Endothelial cell (in vitro differentiated cells): ENCODE results near the gene LZTR1. TPM values are rescaled to one million over a fixed set of nuclear protein-coding genes. Genes with fewer than 3 reads are reported as not detected.
"Not testable (repeated sequence)": the region's sequence is repeated elsewhere in the genome, so short reads cannot be mapped to it uniquely, and the experiment has no call there.

Experiments used
- DNase-seq: peaks from one replicate; pipeline ENCODE4 v3.0.0; 2021; ENCODE audit warnings: low spot score
- H3K27ac Mint-ChIP-seq: one replicate; pipeline ENCODE4 v1.8.0; 2021; ENCODE audit warnings: mixed read lengths, inconsistent platforms; ENCODE audit not compliant: unreplicated experiment
- H3K27me3 Mint-ChIP-seq: one replicate; pipeline ENCODE4 v1.8.0; 2021; ENCODE audit warnings: mild to moderate bottlenecking, moderate library complexity, mixed read lengths, inconsistent platforms; ENCODE audit not compliant: unreplicated experiment
- H3K36me3 Mint-ChIP-seq: one replicate; pipeline ENCODE4 v1.8.0; 2021; ENCODE audit warnings: mild to moderate bottlenecking, low read depth, mixed read lengths, inconsistent platforms; ENCODE audit not compliant: unreplicated experiment
- H3K4me1 Mint-ChIP-seq: one replicate; pipeline ENCODE4 v1.8.0; 2021; ENCODE audit warnings: mild to moderate bottlenecking, mixed read lengths, inconsistent platforms; ENCODE audit not compliant: unreplicated experiment
- H3K4me3 Mint-ChIP-seq: one replicate; pipeline ENCODE4 v1.8.0; 2021; ENCODE audit warnings: mild to moderate bottlenecking, mixed read lengths, inconsistent platforms; ENCODE audit not compliant: unreplicated experiment
- H3K9me3 Mint-ChIP-seq: one replicate; pipeline ENCODE4 v1.8.0; 2021; ENCODE audit warnings: mixed read lengths, inconsistent platforms; ENCODE audit not compliant: unreplicated experiment
- CTCF ChIP-seq: fragments of 200-600 bp; sonication (generic); IDR thresholded peaks from one replicate; pipeline ENCODE4 v1.5.0; 2021; ENCODE audit warnings: antibody characterized with exemption; ENCODE audit not compliant: unreplicated experiment
- total RNA-seq: library from RNA; stranded (reverse); fragmentation: NEBNext Ultra II Directional; extraction: Animal tissue kit (Norgen Biotek cat#: 25700); gene quantifications from one replicate; pipeline ENCODE4 v1.2.1, GENCODE V29; 2021; ENCODE audit not compliant: unreplicated experiment

LZTR1 gene
- total RNA-seq, 1 donor from 2014 or later = 113 TPM

GRCh38 chr22:20968281-20968977, 13.7 kb upstream of the LZTR1 start:
- DNase-seq = no peak
- Mint-ChIP-seq H3K36me3 (no peaks in the 10 kb centered on the region), H3K27me3 (peaks cover 18% of the 10 kb centered on the region), H3K27ac (no peak overlapping the region), H3K4me1 (peaks cover 5% of the 10 kb centered on the region), H3K4me3 (no peak overlapping the region), H3K9me3 (no peaks in the 10 kb centered on the region)
- TF ChIP-seq CTCF = no peak

DNA sequence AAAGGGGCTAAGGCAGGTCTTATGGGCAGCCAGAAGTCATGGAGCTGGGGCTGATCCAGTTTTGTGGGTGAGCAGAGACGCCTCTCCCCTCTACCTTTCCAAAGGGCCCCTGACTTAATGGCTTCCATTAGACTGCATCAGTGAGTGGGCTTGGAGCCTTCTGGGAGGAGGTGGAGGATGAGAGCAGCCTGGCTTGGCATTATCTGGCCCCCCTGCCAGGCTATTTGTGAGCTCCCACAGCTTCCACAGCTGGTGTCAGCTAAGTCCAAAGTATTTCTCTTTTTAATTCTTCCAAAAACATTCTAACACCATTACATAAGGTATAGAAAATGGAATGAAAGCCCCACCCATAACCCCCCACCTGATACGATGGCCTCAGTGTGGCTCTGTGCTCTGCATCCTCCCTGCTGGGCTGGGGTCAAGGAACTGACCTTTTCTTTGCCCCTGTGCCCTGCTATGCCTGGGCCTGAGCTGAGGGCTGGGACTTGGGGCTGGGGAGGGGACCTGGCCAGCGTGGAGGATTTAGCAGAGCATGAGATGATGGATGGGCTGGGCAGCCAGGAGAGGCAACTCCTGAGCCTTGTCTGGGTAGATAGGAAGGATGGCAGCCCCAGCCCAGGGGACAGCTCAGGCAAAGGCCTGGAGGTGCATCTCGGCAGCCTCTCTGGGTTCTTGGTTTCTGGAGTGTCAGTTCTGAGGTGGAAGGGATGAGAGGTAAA, 11.0 kb upstream of the LZTR1 start:
- H3K4me1 Mint-ChIP-seq = no peaks in the 10 kb centered on the region
- H3K4me3 Mint-ChIP-seq = no peak overlapping the region
- H3K27me3 Mint-ChIP-seq = peaks cover 14% of the 10 kb centered on the region
- no peak for DNase-seq
- H3K27ac Mint-ChIP-seq = no peak overlapping the region
- TF ChIP-seq CTCF = no peak
- no peaks in the 10 kb centered on the region for H3K9me3 Mint-ChIP-seq
- H3K36me3 Mint-ChIP-seq = no peaks in the 10 kb centered on the region

GRCh38 chr22:20972014-20972694, 9.9 kb upstream of the LZTR1 start:
- peaks cover 13% of the 10 kb centered on the region for H3K27me3 Mint-ChIP-seq
- not testable (repeated sequence) for DNase-seq, H3K36me3 Mint-ChIP-seq, H3K27ac Mint-ChIP-seq, H3K4me1 Mint-ChIP-seq, H3K9me3 Mint-ChIP-seq, H3K4me3 Mint-ChIP-seq

GRCh38 chr22:20972933-20973577, 9.0 kb upstream of the LZTR1 start:
- Mint-ChIP-seq H3K4me1 (no peaks in the 10 kb centered on the region), H3K27me3 (peaks cover 8% of the 10 kb centered on the region), H3K36me3 (no peaks in the 10 kb centered on the region), H3K4me3 (no peak overlapping the region), H3K9me3 (no peaks in the 10 kb centered on the region), H3K27ac (no peak overlapping the region)
- DNase-seq = no peak
- no peak for TF ChIP-seq CTCF

DNA sequence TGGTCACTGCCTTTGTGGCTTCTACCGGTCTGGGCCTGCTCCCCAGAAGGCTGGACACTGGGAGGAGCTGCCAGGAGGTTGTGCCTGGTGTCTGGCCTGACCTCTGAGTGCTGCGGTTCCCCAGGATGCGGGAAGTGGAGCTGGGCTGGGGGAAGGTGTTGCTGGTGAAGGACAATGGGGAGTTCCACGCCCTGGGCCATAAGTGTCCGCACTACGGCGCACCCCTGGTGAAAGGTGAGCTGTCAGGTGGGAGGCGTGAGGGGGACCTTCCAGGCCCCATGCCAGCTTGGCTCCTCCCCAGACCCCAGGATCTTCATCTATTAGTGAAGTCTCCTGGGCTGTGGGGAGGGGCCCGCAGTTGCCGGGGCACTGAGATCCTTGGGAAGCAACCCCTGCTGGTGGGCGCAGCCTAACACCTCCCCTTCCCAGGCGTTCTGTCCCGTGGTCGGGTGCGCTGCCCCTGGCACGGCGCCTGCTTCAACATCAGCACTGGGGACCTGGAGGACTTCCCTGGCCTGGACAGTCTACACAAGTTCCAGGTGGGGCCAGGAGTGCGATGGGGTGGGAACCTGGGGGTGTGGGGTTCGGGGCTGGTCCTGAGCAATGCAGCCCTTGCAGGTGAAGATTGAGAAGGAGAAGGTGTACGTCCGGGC, 8.3 kb upstream of the LZTR1 start:
- H3K36me3 Mint-ChIP-seq = no peaks in the 10 kb centered on the region
- no peak for DNase-seq
- no peak overlapping the region for H3K27ac Mint-ChIP-seq
- H3K4me1 Mint-ChIP-seq = no peaks in the 10 kb centered on the region
- H3K4me3 Mint-ChIP-seq = no peak overlapping the region
- no peaks in the 10 kb centered on the region for H3K9me3 Mint-ChIP-seq
- TF ChIP-seq CTCF = no peak
- H3K27me3 Mint-ChIP-seq = peaks cover 8% of the 10 kb centered on the region
